Tibial nerve (tissue), 3 donors: ENCODE results near the gene PLG.

ENCODE experiments used
- CTCF ChIP-seq, 5 experiments: fragments of 200-600 bp in 3 of 5; fragments of 450-650 bp in 2 of 5; sonication (generic) in 3 of 5; IDR thresholded peaks; one replicate each; pipeline ENCODE4 v1.5.1; 2016 to 2019; ENCODE audit warnings: antibody characterized with exemption in 5 of 5, mild to moderate bottlenecking in 3 of 5, moderate library complexity in 2 of 5
- POLR2A ChIP-seq, 2 donors: fragments of 450-650 bp; IDR thresholded peaks; one replicate each; pipeline ENCODE4 v1.6.1; 2017; ENCODE audit warnings: antibody characterized with exemption in 2 of 2, mild to moderate bottlenecking in 2 of 2, moderate library complexity in 2 of 2

- TF ChIP-seq CTCF (IDR thresholded peaks at IDR 0.05) (no peak), POLR2A (IDR thresholded peaks at IDR 0.05) (no peak)
Observed at GRCh38 chr6:160775792-160776580, 73.9 kb downstream of the PLG start.
